Fibroblast of lung (primary cell): ENCODE data around the gene STMN1.

Experiments
- EZH2 ChIP-seq: IDR thresholded peaks from 2 replicates; pipeline ENCODE4 v1.5.1; 2012; ENCODE audit warnings: low read length, control low read depth, mild to moderate bottlenecking; ENCODE audit errors: missing control alignments
- TF ChIP-seq, protein P1 (sequence below), 2 donors: IDR thresholded peaks in 1 of 2; conservative IDR thresholded peaks in 1 of 2; 1 replicate in 1 of 2; 2 replicates in 1 of 2; pipeline ENCODE4 v1.5.1; 2011 to 2012; ENCODE audit warnings: low read length in 2 of 2, control low read depth in 1 of 2, inconsistent platforms in 1 of 2, low read depth in 1 of 2, mild to moderate bottlenecking in 1 of 2

DNA sequence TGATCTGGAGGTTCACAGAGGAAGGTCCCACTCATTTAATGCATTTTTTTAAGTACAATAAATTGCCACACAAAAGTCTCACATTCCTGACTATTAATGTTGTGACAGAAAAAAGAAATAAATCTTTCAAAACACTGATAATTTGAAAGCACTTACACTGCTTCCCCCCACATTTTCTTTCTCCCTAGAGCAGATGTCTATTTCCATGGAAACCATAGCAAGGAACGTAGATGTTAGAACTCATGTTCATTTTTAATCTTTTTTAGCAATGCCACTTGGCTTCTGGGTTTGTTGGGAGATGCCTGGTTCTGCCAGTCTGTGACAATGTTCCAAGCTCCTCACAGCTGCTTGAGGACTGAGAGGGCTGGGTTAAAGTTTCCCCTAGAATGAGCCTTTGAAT, 1.9 kb upstream of the STMN1 start:
- TF ChIP-seq, protein P1, sequence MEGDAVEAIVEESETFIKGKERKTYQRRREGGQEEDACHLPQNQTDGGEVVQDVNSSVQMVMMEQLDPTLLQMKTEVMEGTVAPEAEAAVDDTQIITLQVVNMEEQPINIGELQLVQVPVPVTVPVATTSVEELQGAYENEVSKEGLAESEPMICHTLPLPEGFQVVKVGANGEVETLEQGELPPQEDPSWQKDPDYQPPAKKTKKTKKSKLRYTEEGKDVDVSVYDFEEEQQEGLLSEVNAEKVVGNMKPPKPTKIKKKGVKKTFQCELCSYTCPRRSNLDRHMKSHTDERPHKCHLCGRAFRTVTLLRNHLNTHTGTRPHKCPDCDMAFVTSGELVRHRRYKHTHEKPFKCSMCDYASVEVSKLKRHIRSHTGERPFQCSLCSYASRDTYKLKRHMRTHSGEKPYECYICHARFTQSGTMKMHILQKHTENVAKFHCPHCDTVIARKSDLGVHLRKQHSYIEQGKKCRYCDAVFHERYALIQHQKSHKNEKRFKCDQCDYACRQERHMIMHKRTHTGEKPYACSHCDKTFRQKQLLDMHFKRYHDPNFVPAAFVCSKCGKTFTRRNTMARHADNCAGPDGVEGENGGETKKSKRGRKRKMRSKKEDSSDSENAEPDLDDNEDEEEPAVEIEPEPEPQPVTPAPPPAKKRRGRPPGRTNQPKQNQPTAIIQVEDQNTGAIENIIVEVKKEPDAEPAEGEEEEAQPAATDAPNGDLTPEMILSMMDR (conservative IDR thresholded peaks at IDR 0.05 in 1 of 2, IDR thresholded peaks at IDR 0.05 in 1 of 2; ENCODE audit: low read depth in 1 of 2, low read length in 2 of 2), result no peak
- no peak for TF ChIP-seq EZH2
